ENCODE measurements around the gene LBP.

LBP gene

DNA sequence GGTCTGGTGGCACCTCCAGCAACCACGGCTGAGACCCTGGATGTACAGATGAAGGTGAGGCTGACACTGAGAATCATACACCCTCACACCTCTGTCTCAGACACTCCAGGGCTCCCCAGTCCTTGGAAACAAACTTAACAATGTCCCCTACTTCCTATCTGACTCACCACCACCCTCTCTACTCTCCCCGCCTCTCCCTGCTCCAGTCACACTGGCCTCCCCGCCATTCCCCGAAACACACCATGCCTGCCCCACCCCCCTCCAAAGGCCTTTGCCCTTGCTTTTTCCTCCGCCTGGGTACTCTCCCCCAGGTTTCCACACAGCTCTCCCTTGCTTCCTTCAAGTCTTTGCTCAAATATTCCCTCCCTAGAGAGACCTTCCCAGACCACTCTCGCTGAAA lies 26.1 kb upstream of the LBP start:
- Histone ChIP-seq H3K4me1 (ENCODE audit: control insufficient read depth, insufficient read depth, low read length, poor library complexity, severe bottlenecking) (no peaks in the 10 kb centered on the region), H3K9me3 (ENCODE audit: control insufficient read depth, low read length) (no peaks in the 10 kb centered on the region), H3K36me3 (ENCODE audit: control insufficient read depth, insufficient read depth, low read length) (no peaks in the 10 kb centered on the region), H3K27ac (ENCODE audit: low read depth, low read length, severe bottlenecking) (no peak overlapping the region), H3K4me3 (ENCODE audit: extremely low read depth, insufficient read depth, low read length, poor library complexity, severe bottlenecking) (no peak overlapping the region)
- WGBS, 2 experiments (ENCODE audit: insufficient coverage in 2 of 2) = 51 to 60% methylated on average over 4 of the region's 6 CpGs

DNA sequence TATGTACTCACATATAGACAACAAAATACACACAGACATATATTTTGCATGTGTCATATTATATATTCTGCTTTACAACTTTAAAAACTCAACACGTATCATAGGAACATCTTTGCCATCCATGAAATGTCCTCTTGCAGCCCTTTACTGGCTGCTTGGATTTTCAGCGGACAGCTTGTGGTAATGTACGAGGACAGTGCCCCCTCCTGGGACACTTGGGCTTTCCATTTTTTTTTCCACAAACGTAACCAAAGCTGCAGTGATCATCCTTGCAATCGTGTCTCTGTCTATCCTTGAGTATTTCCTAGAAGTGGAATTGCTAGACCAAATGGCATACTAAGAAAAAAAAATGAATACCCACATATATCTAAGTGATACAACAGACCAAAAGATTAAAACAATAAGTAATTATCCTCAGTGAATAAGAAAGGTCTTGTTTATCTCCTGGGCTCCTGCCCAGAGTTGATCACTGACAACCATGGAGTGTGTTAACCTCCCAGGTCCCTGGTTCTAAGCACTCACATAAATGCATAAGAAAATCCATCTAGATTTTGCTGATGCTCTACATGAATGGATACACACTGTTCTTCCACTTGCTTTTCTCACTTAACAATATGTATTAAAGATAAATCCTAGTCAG lies 24.2 kb upstream of the LBP start:
- Histone ChIP-seq H3K36me3 (ENCODE audit: control insufficient read depth, insufficient read depth, low read length) (no peaks in the 10 kb centered on the region), H3K4me1 (ENCODE audit: control insufficient read depth, insufficient read depth, low read length, poor library complexity, severe bottlenecking) (no peaks in the 10 kb centered on the region), H3K27ac (ENCODE audit: low read depth, low read length, severe bottlenecking) (no peak overlapping the region), H3K9me3 (ENCODE audit: control insufficient read depth, low read length) (no peaks in the 10 kb centered on the region), H3K4me3 (ENCODE audit: extremely low read depth, insufficient read depth, low read length, poor library complexity, severe bottlenecking) (no peak overlapping the region)
- 19 to 71% methylated on average over 1 to 3 of the region's 5 CpGs for WGBS, 2 experiments (ENCODE audit: insufficient coverage in 2 of 2)

DNA sequence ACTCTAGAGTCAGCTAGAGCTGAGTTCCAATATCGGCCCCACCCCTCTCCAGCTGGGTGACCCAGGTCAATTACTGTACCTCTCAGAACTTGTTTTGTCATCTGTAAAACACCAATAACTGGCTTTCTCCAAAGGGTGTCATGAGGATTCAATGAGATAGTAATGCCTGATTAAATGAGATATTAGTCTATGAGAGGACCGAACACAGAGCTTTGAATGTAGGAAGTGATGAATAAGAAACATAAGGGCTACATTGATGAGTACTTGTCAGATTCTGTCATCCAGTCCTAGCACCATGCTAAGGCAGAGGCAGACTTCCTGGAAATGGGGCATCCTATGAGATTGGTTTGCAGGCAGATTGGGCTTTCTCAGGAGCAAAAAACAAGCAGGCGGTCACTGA lies 22.1 kb upstream of the LBP start:
- 94 to 100% methylated on average over 2 to 3 of the region's 3 CpGs for WGBS, 2 experiments (ENCODE audit: insufficient coverage in 2 of 2)
- H3K9me3 ChIP-seq (ENCODE audit: control insufficient read depth, low read length) = no peaks in the 10 kb centered on the region

DNA sequence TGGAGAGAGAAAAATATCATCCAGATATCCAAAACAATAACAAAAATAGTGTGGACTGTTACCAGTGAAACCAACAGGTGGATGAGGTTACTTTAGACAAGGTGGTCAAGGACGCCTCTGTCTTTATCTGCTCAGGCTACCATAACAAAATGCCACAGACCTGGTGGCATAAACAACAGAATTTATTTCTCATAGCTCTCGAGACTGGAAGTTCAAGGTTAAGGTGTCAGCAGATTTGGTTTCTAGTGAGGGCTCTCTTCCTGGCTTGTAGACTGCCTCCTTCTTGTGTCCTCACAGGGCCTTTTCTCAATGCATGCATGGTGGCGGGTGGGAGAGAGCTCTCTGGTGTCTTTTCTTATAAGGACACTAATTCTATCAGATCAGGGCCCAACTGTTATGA lies 21.1 kb upstream of the LBP start:
- 83 to 100% methylated on average over 1 to 2 of the region's 3 CpGs for WGBS, 2 experiments (ENCODE audit: insufficient coverage in 2 of 2)
- H3K36me3 ChIP-seq (ENCODE audit: control insufficient read depth, insufficient read depth, low read length) = no peaks in the 10 kb centered on the region
- H3K4me1 ChIP-seq (ENCODE audit: control insufficient read depth, insufficient read depth, low read length, poor library complexity, severe bottlenecking) = no peaks in the 10 kb centered on the region
- no peak overlapping the region for H3K27ac ChIP-seq (ENCODE audit: low read depth, low read length, severe bottlenecking)
- H3K9me3 ChIP-seq (ENCODE audit: control insufficient read depth, low read length) = no peaks in the 10 kb centered on the region
- no peak overlapping the region for H3K4me3 ChIP-seq (ENCODE audit: extremely low read depth, insufficient read depth, low read length, poor library complexity, severe bottlenecking)

More for the DNA sequence above, 22.1 kb upstream of the LBP start:
- H3K36me3 ChIP-seq (ENCODE audit: control insufficient read depth, insufficient read depth, low read length) = no peaks in the 10 kb centered on the region
- H3K4me3 ChIP-seq (ENCODE audit: extremely low read depth, insufficient read depth, low read length, poor library complexity, severe bottlenecking) = no peak overlapping the region
- H3K4me1 ChIP-seq (ENCODE audit: control insufficient read depth, insufficient read depth, low read length, poor library complexity, severe bottlenecking) = no peaks in the 10 kb centered on the region
- H3K27ac ChIP-seq (ENCODE audit: low read depth, low read length, severe bottlenecking) = no peak overlapping the region

DNA sequence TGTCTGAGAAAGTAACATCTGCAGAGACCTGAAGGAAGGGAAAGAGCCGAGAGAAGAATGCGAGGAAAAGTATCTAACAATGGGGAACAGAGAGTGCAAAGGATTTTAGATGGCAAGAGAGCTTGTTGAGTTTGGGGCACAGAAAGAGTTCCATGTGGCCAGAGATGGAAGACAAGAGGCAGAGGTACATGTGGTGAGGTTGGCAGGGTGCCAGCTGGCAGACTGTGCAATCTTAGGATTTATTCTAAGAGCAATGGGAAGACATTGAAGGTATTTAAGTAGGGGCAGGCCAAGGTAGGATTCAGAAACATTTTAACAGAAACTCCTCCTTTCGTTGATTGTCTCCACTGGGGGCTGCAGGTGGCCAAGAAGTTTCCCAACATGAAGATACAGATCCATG lies 20.4 kb upstream of the LBP start:
- no peak overlapping the region for H3K4me3 ChIP-seq (ENCODE audit: extremely low read depth, insufficient read depth, low read length, poor library complexity, severe bottlenecking)
- 83 to 86% methylated on average over 3 of the region's 3 CpGs for WGBS, 2 experiments (ENCODE audit: insufficient coverage in 2 of 2)

DNA sequence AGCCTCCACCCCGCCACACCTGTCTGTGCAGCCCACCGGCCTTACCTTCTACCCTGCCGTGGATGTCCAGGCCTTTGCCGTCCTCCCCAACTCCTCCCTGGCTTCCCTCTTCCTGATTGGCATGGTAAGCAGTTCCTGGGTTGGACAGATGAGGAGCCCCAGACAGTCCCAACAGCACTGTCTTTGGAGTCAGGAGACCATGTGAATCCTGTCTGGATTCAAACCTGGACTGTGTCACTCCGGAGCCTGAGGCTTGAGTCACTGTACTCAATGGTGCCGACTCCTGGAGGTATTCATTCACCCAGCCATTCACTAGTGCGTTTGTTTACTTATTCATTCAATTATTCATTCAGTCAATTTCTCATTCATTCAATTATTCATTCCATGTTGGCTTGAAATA lies 20.0 kb upstream of the LBP start:
- Histone ChIP-seq H3K4me3 (ENCODE audit: extremely low read depth, insufficient read depth, low read length, poor library complexity, severe bottlenecking) (no peak overlapping the region), H3K4me1 (ENCODE audit: control insufficient read depth, insufficient read depth, low read length, poor library complexity, severe bottlenecking) (no peaks in the 10 kb centered on the region), H3K27ac (ENCODE audit: low read depth, low read length, severe bottlenecking) (no peak overlapping the region), H3K36me3 (ENCODE audit: control insufficient read depth, insufficient read depth, low read length) (no peaks in the 10 kb centered on the region), H3K9me3 (ENCODE audit: control insufficient read depth, low read length) (no peaks in the 10 kb centered on the region)
- WGBS, 2 experiments (ENCODE audit: insufficient coverage in 2 of 2) = 93% methylated on average over 3 to 6 of the region's 7 CpGs

More for the DNA sequence above, 20.4 kb upstream of the LBP start:
- Histone ChIP-seq H3K27ac (ENCODE audit: low read depth, low read length, severe bottlenecking) (no peak overlapping the region), H3K36me3 (ENCODE audit: control insufficient read depth, insufficient read depth, low read length) (no peaks in the 10 kb centered on the region), H3K9me3 (ENCODE audit: control insufficient read depth, low read length) (no peaks in the 10 kb centered on the region), H3K4me1 (ENCODE audit: control insufficient read depth, insufficient read depth, low read length, poor library complexity, severe bottlenecking) (no peaks in the 10 kb centered on the region)

DNA sequence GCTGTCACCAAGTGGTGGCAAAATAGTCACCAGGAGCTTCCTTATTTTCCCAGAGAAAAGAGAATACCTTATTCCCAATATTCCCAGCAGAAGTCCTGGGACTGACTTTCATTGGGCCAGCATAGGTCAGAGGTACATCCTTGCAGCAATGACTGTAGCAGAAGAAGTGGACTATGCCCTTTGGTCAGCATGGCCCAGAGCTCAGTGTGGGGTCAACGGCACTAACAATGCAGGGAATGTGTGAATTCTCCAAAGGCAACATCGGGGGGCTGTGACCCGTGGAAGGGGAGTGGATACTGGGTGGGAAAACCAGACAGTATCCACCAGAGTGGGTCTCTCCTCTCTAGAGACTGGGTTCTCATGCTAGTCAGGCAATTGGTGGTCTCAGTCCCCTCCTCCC lies 15.6 kb upstream of the LBP start:
- no peak overlapping the region for H3K4me3 ChIP-seq (ENCODE audit: extremely low read depth, insufficient read depth, low read length, poor library complexity, severe bottlenecking)

DNA sequence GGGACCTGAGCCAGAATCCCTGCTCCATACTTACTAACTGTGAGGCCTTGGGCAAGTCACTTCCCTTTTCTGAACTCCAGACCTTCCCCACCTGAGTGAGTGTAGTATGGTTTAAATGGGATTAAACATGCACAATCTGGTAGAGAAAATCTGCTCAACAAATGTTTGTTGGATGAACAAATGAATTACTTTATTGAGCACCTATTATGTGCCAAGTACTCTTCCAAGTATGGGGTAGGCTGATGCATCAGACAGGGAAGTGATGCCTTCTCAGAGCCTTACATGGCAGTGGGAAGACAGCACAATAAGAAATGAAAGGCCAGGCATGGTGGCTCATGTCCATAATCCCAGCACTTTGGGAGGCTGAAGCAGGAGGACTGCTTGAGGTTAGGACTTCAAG lies 15.0 kb upstream of the LBP start:
- Histone ChIP-seq H3K4me1 (ENCODE audit: control insufficient read depth, insufficient read depth, low read length, poor library complexity, severe bottlenecking) (no peaks in the 10 kb centered on the region), H3K4me3 (ENCODE audit: extremely low read depth, insufficient read depth, low read length, poor library complexity, severe bottlenecking) (no peak overlapping the region), H3K36me3 (ENCODE audit: control insufficient read depth, insufficient read depth, low read length) (no peaks in the 10 kb centered on the region), H3K9me3 (ENCODE audit: control insufficient read depth, low read length) (no peaks in the 10 kb centered on the region), H3K27ac (ENCODE audit: low read depth, low read length, severe bottlenecking) (no peak overlapping the region)

More for the DNA sequence above, 15.6 kb upstream of the LBP start:
- H3K4me1 ChIP-seq (ENCODE audit: control insufficient read depth, insufficient read depth, low read length, poor library complexity, severe bottlenecking) = no peaks in the 10 kb centered on the region
- H3K36me3 ChIP-seq (ENCODE audit: control insufficient read depth, insufficient read depth, low read length) = no peaks in the 10 kb centered on the region
- H3K9me3 ChIP-seq (ENCODE audit: control insufficient read depth, low read length) = no peaks in the 10 kb centered on the region
- H3K27ac ChIP-seq (ENCODE audit: low read depth, low read length, severe bottlenecking) = no peak overlapping the region
- WGBS, 2 experiments (ENCODE audit: insufficient coverage in 2 of 2) = 61 to 73% methylated on average over 2 to 3 of the region's 3 CpGs

DNA sequence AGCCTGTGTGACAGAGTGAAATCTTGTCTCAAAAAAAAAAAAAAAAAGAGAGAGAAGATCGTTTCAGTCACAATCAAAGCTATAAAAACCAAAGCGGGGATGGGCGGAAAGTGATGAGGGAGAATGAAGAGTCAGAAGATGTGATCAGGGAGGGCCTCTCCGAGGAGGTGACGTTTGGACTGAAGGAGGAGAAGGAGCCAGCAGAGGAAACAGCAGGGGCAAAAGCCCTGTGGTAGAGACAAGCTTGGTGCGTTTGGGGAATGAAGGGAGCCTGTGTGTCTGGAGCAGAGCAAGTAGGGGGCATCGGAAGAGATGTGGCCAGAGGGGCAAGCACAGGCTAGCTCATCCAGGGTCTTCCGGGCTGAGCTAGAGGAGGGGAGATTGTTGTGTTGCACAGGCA lies 14.5 kb upstream of the LBP start:
- Histone ChIP-seq H3K4me3 (ENCODE audit: extremely low read depth, insufficient read depth, low read length, poor library complexity, severe bottlenecking) (no peak overlapping the region), H3K4me1 (ENCODE audit: control insufficient read depth, insufficient read depth, low read length, poor library complexity, severe bottlenecking) (no peaks in the 10 kb centered on the region), H3K9me3 (ENCODE audit: control insufficient read depth, low read length) (no peaks in the 10 kb centered on the region), H3K36me3 (ENCODE audit: control insufficient read depth, insufficient read depth, low read length) (no peaks in the 10 kb centered on the region), H3K27ac (ENCODE audit: low read depth, low read length, severe bottlenecking) (no peak overlapping the region)
- 82 to 89% methylated on average over 7 of the region's 8 CpGs for WGBS, 2 experiments (ENCODE audit: insufficient coverage in 2 of 2)

DNA sequence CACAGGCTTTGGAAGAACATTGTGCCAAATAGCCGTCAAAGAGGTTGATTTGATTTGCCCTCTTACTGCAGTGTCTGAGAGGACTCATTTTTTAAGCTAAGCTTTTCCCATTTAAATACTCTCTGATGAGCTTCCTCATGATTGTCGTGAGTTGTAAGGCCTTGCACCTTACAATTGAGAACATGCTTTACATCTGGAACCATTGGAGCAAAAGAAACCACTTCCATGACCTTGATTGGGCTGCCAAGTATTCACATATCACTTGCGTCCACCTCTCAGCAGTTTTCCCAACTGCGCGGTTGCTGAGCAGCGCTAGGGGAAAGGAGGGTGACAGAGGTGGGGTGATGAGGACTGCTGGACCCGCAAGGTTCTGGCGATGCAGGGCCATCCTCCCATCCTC lies 12.3 kb upstream of the LBP start:
- Histone ChIP-seq H3K9me3 (ENCODE audit: control insufficient read depth, low read length) (peaks cover 9% of the 10 kb centered on the region), H3K4me3 (ENCODE audit: extremely low read depth, insufficient read depth, low read length, poor library complexity, severe bottlenecking) (no peak overlapping the region), H3K27ac (ENCODE audit: low read depth, low read length, severe bottlenecking) (no peak overlapping the region), H3K4me1 (ENCODE audit: control insufficient read depth, insufficient read depth, low read length, poor library complexity, severe bottlenecking) (no peaks in the 10 kb centered on the region), H3K36me3 (ENCODE audit: control insufficient read depth, insufficient read depth, low read length) (no peaks in the 10 kb centered on the region)
- WGBS, 2 experiments (ENCODE audit: insufficient coverage in 2 of 2) = 93 to 96% methylated on average over 4 to 6 of the region's 8 CpGs

DNA sequence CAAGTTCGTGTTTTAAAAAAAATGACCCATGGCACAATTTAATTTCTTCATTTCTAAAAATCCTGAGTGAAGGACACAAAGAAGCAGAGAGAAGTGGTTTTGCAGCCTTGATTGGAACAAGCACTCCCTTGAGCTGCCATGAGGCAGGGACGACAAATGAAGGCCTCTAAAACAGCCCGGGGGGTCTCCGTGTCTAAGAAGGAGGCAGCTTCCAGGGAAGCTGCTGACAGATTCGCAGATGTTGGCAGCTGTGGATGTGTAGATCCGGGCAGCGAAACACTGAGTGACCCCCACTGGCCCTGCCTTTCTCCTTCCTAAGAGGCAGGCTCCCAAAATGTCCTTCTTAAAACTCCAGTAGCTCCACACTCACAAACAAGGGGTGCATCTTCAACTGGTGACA lies 9.6 kb upstream of the LBP start:
- H3K4me1 ChIP-seq (ENCODE audit: control insufficient read depth, insufficient read depth, low read length, poor library complexity, severe bottlenecking) = no peaks in the 10 kb centered on the region
- no peak overlapping the region for H3K4me3 ChIP-seq (ENCODE audit: extremely low read depth, insufficient read depth, low read length, poor library complexity, severe bottlenecking)
- H3K27ac ChIP-seq (ENCODE audit: low read depth, low read length, severe bottlenecking) = no peak overlapping the region
- no peaks in the 10 kb centered on the region for H3K36me3 ChIP-seq (ENCODE audit: control insufficient read depth, insufficient read depth, low read length)
- 81 to 83% methylated on average over 4 to 5 of the region's 7 CpGs for whole genome bisulfite sequencing, 2 experiments (ENCODE audit: insufficient coverage in 2 of 2)
- H3K9me3 ChIP-seq (ENCODE audit: control insufficient read depth, low read length) = peaks cover 9% of the 10 kb centered on the region

Measured in mesodermal cell (in vitro differentiated cells).